ENCODE results near the gene CNTNAP2. TPM values are rescaled to one million over a fixed set of nuclear protein-coding genes. Genes with fewer than 3 reads are reported as not detected.

The CNTNAP2 gene
- total and polyA plus RNA-seq, 9 of the 15 experiments (the other 6 are each of a cell fraction or from before 2014, with no cell fraction given), result 0.04 to 0.62 (median 0.09) TPM; not detected in 4

- Histone ChIP-seq H4K20me1 (replicated peaks; ENCODE audit: control insufficient read depth, insufficient read depth, low read length) (no peaks in the 10 kb centered on the region), H3K9me1 (ENCODE audit: control insufficient read depth, insufficient read depth, low read length) (no peaks in the 10 kb centered on the region), H3K27me3 (ENCODE audit: control insufficient read depth in 2 of 2, insufficient read depth in 2 of 2, low read length in 2 of 2) (no peaks in the 10 kb centered on the region), H3K9me3 (replicated peaks; ENCODE audit: control insufficient read depth, insufficient read depth, low read depth, low read length) (no peaks in the 10 kb centered on the region; the same call in 1 of the 2 replicates), H3K4me1 (replicated peaks in 1 of 2; ENCODE audit: control insufficient read depth in 2 of 2, insufficient read depth in 2 of 2, low read length in 2 of 2) (no peaks in the 10 kb centered on the region), H3K27ac (ENCODE audit: extremely low read depth, low read depth, low read length) (no peak overlapping the region), H3K79me2 (ENCODE audit: control insufficient read depth, insufficient read depth, low read length) (no peaks in the 10 kb centered on the region), H2AFZ (ENCODE audit: low read depth, low read length) (no peak overlapping the region), H3K4me3 (no peak overlapping the region), H3K4me2 (ENCODE audit: insufficient read depth, low read length) (no peak overlapping the region), H3K9ac (ENCODE audit: insufficient read depth in 1 of 2, low read depth in 2 of 2, low read length in 2 of 2) (no peak overlapping the region), H3K36me3 (ENCODE audit: control insufficient read depth, insufficient read depth, low read length) (no peaks in the 10 kb centered on the region)
- in situ Hi-C loops (cut with MboI), result no loop called here
- ChIA-PET POLR2A (no interaction called here), CTCF (ENCODE audit: low intra/inter-chr PET ratio) (no interaction called here)
- intact Hi-C loops (cut with micrococcal nuclease), result no loop called here
- DNase-seq (ENCODE audit: extremely low read depth in 1 of 4, low spot score in 3 of 4), result no peak
- BruUV-seq (replicated peaks), result no TSS peak
- TF ChIP-seq ZNF655 (CRISPR knock-in tag; IDR thresholded peaks at IDR 0.05) (no peak), MBD2 (IDR thresholded peaks at IDR 0.05; ENCODE audit: borderline replicate concordance, low read depth) (no peak), ZFP30 (CRISPR knock-in tag; IDR thresholded peaks at IDR 0.05; ENCODE audit: borderline replicate concordance) (no peak), TEAD4 (IDR thresholded peaks at IDR 0.05; ENCODE audit: low read length) (no peak), TEAD4 (CRISPR knock-in tag; IDR thresholded peaks at IDR 0.05; ENCODE audit: borderline replicate concordance) (no peak), HINFP (tag; conservative IDR thresholded peaks at IDR 0.05; ENCODE audit: low read depth) (no peak), CBFB (CRISPR knock-in tag; IDR thresholded peaks at IDR 0.05) (no peak)
- TF ChIP-seq, protein P1, sequence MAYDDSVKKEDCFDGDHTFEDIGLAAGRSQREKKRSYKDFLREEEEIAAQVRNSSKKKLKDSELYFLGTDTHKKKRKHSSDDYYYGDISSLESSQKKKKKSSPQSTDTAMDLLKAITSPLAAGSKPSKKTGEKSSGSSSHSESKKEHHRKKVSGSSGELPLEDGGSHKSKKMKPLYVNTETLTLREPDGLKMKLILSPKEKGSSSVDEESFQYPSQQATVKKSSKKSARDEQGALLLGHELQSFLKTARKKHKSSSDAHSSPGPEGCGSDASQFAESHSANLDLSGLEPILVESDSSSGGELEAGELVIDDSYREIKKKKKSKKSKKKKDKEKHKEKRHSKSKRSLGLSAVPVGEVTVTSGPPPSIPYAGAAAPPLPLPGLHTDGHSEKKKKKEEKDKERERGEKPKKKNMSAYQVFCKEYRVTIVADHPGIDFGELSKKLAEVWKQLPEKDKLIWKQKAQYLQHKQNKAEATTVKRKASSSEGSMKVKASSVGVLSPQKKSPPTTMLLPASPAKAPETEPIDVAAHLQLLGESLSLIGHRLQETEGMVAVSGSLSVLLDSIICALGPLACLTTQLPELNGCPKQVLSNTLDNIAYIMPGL (CRISPR knock-in tag; IDR thresholded peaks at IDR 0.05), result no peak
- no peak for FAIRE-seq
- no peak for ATAC-seq
- WGBS (ENCODE audit: insufficient coverage, low coverage, missing lambda C conversion rate), result 0% methylated on average over 4 of the region's 4 CpGs
Measured at GRCh38 chr7:147279514-147279913, 1162.9 kb downstream of the CNTNAP2 start.
